HEK293T (cell line): ENCODE results near the gene ADNP.

ENCODE experiments used
- CTCF ChIA-PET: fragments of 350-600 bp; formaldehyde crosslinking; extraction: SDS; loops from one replicate; lab custom pipeline; 2021; ENCODE audit warnings: antibody characterized with exemption, inconsistent platforms; lab: Yijun Ruan, JAX
- POLR2A ChIA-PET: fragments of 350-600 bp; formaldehyde crosslinking; extraction: SDS; loops from one replicate; lab custom pipeline; 2020; ENCODE audit warnings: antibody characterized with exemption, inconsistent platforms; lab: Yijun Ruan, JAX
- DNase-seq: peaks from one replicate; pipeline ENCODE4 v3.0.0; 2012; ENCODE audit warnings: mixed read lengths; ENCODE audit errors: extremely low spot score
- ARNT ChIP-seq: fragments of 450-650 bp; IDR thresholded peaks from 2 replicates; pipeline ENCODE4 v1.6.1; 2017; ENCODE audit warnings: mild to moderate bottlenecking
- BHLHE40 ChIP-seq: fragments of 450-650 bp; IDR thresholded peaks from 2 replicates; pipeline ENCODE4 v1.6.1; 2016; ENCODE audit warnings: mild to moderate bottlenecking, moderate library complexity, borderline replicate concordance
- CTBP1 ChIP-seq: fragments of 450-650 bp; IDR thresholded peaks from 2 replicates; pipeline ENCODE4 v1.6.1; 2016; ENCODE audit warnings: borderline replicate concordance
- ELF4 ChIP-seq: fragments of 450-650 bp; IDR thresholded peaks from 2 replicates; pipeline ENCODE4 v1.6.1; 2017; ENCODE audit warnings: antibody characterized with exemption
- FOXA1 ChIP-seq: fragments of 450-650 bp; IDR thresholded peaks from 2 replicates; pipeline ENCODE4 v1.6.1; 2016; ENCODE audit warnings: mild to moderate bottlenecking
- FOXK2 ChIP-seq: fragments of 450-650 bp; IDR thresholded peaks from 2 replicates; pipeline ENCODE4 v1.6.1; 2016; ENCODE audit warnings: mild to moderate bottlenecking
- FOXM1 ChIP-seq: fragments of 450-650 bp; IDR thresholded peaks from 2 replicates; pipeline ENCODE4 v1.6.1; 2017; ENCODE audit warnings: mild to moderate bottlenecking, borderline replicate concordance
- HDGF ChIP-seq: fragments of 450-650 bp; IDR thresholded peaks from 2 replicates; pipeline ENCODE4 v1.6.1; 2017; ENCODE audit warnings: antibody characterized with exemption, borderline replicate concordance
- L3MBTL2 ChIP-seq: fragments of 450-650 bp; conservative IDR thresholded peaks from 2 replicates; pipeline ENCODE4 v1.6.1; 2016; ENCODE audit warnings: mild to moderate bottlenecking
- LEF1 ChIP-seq: fragments of 450-650 bp; IDR thresholded peaks from 2 replicates; pipeline ENCODE4 v1.6.1; 2017; ENCODE audit warnings: mild to moderate bottlenecking, borderline replicate concordance
- NFRKB ChIP-seq: fragments of 450-650 bp; IDR thresholded peaks from 2 replicates; pipeline ENCODE4 v1.6.1; 2016; ENCODE audit warnings: mild to moderate bottlenecking, moderate library complexity
- SP1 ChIP-seq: fragments of 450-650 bp; IDR thresholded peaks from 2 replicates; pipeline ENCODE4 v1.6.1; 2017
- SUZ12 ChIP-seq: fragments of 450-650 bp; IDR thresholded peaks from 2 replicates; pipeline ENCODE4 v1.6.1; 2016; ENCODE audit warnings: mild to moderate bottlenecking
- TARDBP ChIP-seq: fragments of 450-650 bp; IDR thresholded peaks from 2 replicates; pipeline ENCODE4 v1.6.1; 2016
- ZNF384 ChIP-seq: fragments of 450-650 bp; IDR thresholded peaks from 2 replicates; pipeline ENCODE4 v1.6.1; 2016
- TF ChIP-seq, protein P1 (sequence below): fragments of 450-650 bp; IDR thresholded peaks from 2 replicates; pipeline ENCODE4 v1.6.1; 2016

Gene ADNP

GRCh38 chr20:50848341-50848808 lies 82.9 kb downstream of the ADNP start:
- POLR2A ChIA-PET = no interaction called here
- TF ChIP-seq SP1 (no peak), ZNF384 (no peak), FOXM1 (no peak), L3MBTL2 (no peak), BHLHE40 (no peak)
- no peak for DNase-seq
- CTCF ChIA-PET = interaction anchor here (1.0 kb wide), 1 partner anchor 81 kb away, joined by 3 read pairs; no protein-coding TSS in a partner anchor

DNA sequence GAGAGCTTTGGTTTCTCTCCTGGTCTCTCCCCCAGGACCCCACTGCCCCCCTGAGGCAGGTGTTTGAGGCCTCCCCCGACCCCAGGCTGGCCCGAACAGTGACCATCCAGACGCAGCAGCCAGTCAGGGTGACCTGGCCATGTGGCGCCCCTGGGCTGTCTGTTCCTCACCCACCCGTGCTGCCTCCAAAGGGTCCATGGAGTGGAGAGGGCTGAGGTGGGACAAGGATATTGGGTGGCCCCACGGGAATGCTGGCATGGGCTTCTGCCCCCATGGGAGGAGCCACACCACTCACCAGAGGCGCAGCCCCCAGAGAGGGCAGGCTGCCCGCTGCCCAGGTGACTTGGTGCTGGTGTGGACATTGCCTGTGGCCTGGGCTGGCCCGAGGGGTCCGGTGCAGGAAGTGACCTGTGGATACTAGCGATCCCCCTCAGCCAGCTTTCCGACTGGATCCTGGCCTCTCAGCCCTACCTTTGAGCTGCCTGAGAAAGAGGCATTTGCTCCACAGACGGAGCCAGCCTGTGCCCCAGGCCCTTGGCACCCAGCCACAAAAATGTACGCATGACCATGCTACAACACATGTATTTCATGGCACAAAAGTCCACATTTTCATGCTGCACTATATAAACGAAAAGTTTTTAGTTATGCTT lies 85.5 kb downstream of the ADNP start:
- DNase-seq = no peak
- POLR2A ChIA-PET = no interaction called here
- no peak for TF ChIP-seq FOXM1
- TF ChIP-seq FOXA1 = no peak
- TF ChIP-seq BHLHE40 = no peak
- TF ChIP-seq HDGF = no peak
- no peak for TF ChIP-seq NFRKB
- no peak for TF ChIP-seq ARNT
- TF ChIP-seq, protein P1, sequence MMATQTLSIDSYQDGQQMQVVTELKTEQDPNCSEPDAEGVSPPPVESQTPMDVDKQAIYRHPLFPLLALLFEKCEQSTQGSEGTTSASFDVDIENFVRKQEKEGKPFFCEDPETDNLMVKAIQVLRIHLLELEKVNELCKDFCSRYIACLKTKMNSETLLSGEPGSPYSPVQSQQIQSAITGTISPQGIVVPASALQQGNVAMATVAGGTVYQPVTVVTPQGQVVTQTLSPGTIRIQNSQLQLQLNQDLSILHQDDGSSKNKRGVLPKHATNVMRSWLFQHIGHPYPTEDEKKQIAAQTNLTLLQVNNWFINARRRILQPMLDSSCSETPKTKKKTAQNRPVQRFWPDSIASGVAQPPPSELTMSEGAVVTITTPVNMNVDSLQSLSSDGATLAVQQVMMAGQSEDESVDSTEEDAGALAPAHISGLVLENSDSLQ = no peak
- TF ChIP-seq LEF1 = no peak
- no peak for TF ChIP-seq L3MBTL2
- no peak for TF ChIP-seq SUZ12
- CTCF ChIA-PET = no interaction called here

- no peak for TF ChIP-seq L3MBTL2
- no peak for TF ChIP-seq FOXA1
- no peak for TF ChIP-seq LEF1
- no peak for TF ChIP-seq ELF4
- TF ChIP-seq ZNF384 = no peak
- no peak for TF ChIP-seq ARNT
- TF ChIP-seq NFRKB = no peak
- no peak for TF ChIP-seq HDGF
- ChIA-PET POLR2A (no interaction called here), CTCF (no interaction called here)
- DNase-seq = no peak
Measured at GRCh38 chr20:50844430-50845100, 86.7 kb downstream of the ADNP start.

- ChIA-PET POLR2A (no interaction called here), CTCF (no interaction called here)
- no peak for DNase-seq
- TF ChIP-seq ZNF384 = no peak
- TF ChIP-seq SP1 = no peak
- TF ChIP-seq TARDBP = no peak
- no peak for TF ChIP-seq FOXA1
- TF ChIP-seq, protein P1 = no peak
- no peak for TF ChIP-seq NFRKB
- no peak for TF ChIP-seq FOXK2
- TF ChIP-seq FOXM1 = no peak
- TF ChIP-seq SUZ12 = no peak
- no peak for TF ChIP-seq CTBP1
- TF ChIP-seq BHLHE40 = no peak
- TF ChIP-seq ELF4 = no peak
- TF ChIP-seq ARNT = no peak
Measured at GRCh38 chr20:50843331-50844276, 87.6 kb downstream of the ADNP start.

DNA sequence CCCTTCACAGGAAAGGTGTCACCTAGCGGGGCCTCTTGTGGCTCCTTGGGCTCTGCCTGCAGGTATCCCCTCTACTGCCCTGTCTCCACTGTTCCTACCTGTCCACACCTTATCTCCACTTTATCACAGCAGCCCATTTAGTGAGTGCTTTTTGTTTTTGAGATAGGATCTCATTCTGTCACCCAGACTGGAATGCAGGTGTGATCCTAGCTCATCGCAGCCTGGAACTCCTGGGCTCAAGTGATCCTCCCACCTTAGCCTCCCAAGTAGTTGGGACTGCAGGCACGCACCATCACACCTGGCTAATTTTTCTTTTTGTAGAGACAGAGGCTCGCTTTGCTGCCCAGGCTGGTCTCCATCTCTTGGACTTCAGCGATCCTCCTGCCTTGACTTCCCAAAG lies 88.4 kb downstream of the ADNP start:
- POLR2A ChIA-PET = no interaction called here
- CTCF ChIA-PET = no interaction called here
- TF ChIP-seq BHLHE40 (no peak), ELF4 (no peak)
- DNase-seq = no peak
